ENCODE measurements around the gene OR51D1.

DNA sequence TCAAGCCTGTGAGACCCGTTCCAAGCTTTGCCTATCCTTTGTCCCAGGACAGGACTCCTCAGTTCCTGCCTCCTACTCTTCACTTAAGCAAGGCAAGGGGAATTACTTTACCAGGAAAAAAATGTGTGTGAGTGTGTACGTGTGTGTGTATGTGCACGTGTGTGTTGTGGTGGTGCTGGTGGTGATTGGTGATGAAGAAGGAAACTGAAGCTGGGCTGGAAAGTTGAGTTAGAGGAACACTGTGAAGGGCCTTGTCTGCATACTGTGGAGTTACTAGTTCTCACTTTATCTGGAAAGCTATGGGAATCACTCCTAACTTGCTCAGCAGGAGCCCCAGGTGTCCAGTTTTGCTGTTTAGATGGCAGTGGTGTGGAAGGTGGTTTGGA is 378 bp downstream of the OR51D1 start:
- TF ChIP-seq, protein P1, sequence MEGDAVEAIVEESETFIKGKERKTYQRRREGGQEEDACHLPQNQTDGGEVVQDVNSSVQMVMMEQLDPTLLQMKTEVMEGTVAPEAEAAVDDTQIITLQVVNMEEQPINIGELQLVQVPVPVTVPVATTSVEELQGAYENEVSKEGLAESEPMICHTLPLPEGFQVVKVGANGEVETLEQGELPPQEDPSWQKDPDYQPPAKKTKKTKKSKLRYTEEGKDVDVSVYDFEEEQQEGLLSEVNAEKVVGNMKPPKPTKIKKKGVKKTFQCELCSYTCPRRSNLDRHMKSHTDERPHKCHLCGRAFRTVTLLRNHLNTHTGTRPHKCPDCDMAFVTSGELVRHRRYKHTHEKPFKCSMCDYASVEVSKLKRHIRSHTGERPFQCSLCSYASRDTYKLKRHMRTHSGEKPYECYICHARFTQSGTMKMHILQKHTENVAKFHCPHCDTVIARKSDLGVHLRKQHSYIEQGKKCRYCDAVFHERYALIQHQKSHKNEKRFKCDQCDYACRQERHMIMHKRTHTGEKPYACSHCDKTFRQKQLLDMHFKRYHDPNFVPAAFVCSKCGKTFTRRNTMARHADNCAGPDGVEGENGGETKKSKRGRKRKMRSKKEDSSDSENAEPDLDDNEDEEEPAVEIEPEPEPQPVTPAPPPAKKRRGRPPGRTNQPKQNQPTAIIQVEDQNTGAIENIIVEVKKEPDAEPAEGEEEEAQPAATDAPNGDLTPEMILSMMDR (optimal IDR thresholded peaks at IDR 0.05 in 1 of 3, IDR thresholded peaks at IDR 0.05 in 1 of 3, conservative IDR thresholded peaks at IDR 0.05 in 1 of 3; ENCODE audit: extremely low read depth in 1 of 3, insufficient read depth in 2 of 3, low read length in 3 of 3): no peak
- no peak for TF ChIP-seq EZH2 (IDR thresholded peaks at IDR 0.05; ENCODE audit: low read length)

All from keratinocyte (primary cell).